GM19324 (cell line): Measurements from ENCODE around the gene CRLF3.
A peak's percentile ranks its signal among the peaks of the same experiment; 100 is the strongest.
"Not testable (repeated sequence)": the region's sequence is repeated elsewhere in the genome, so short reads cannot be mapped to it uniquely, and the experiment has no call there.

Source experiments
- ATAC-seq: cut with Tn5 transposase; IDR thresholded peaks from one replicate; pipeline ENCODE4 v1.9.1; 2021; ENCODE audit warnings: mild to moderate bottlenecking, moderate library complexity; ENCODE audit not compliant: unreplicated experiment, low FRiP score

The CRLF3 gene

GRCh38 chr17:30816165-30816564 lies 8.3 kb downstream of the CRLF3 start:
- ATAC-seq: no peak

GRCh38 chr17:30814860-30815259 lies 9.6 kb downstream of the CRLF3 start:
- ATAC-seq: not testable (repeated sequence)

- not testable (repeated sequence) for ATAC-seq
Measured at GRCh38 chr17:30814236-30814635, 10.3 kb downstream of the CRLF3 start.

- ATAC-seq: no peak
Measured at GRCh38 chr17:30812218-30813177, 12.0 kb downstream of the CRLF3 start.

- ATAC-seq: no peak
Measured at GRCh38 chr17:30809867-30810266, 14.6 kb downstream of the CRLF3 start.

- ATAC-seq: peak; percentile 72
Measured at GRCh38 chr17:30808785-30809286, 15.7 kb downstream of the CRLF3 start.

GRCh38 chr17:30807896-30808295 lies 16.6 kb downstream of the CRLF3 start:
- no peak for ATAC-seq

- no peak for ATAC-seq
Measured at GRCh38 chr17:30805944-30806456, 18.5 kb downstream of the CRLF3 start.

GRCh38 chr17:30801671-30802070 lies 22.8 kb downstream of the CRLF3 start:
- no peak for ATAC-seq

- no peak for ATAC-seq
Measured at GRCh38 chr17:30796016-30796415, 28.5 kb downstream of the CRLF3 start.

- ATAC-seq: no peak
Measured at GRCh38 chr17:30794372-30794771, 30.1 kb downstream of the CRLF3 start.

- no peak for ATAC-seq
Measured at GRCh38 chr17:30793282-30793977, 31.1 kb downstream of the CRLF3 start.

GRCh38 chr17:30790279-30790678 lies 34.2 kb downstream of the CRLF3 start:
- no peak for ATAC-seq

- no peak for ATAC-seq
Measured at GRCh38 chr17:30788918-30789317, 35.6 kb downstream of the CRLF3 start.

GRCh38 chr17:30782206-30782605 lies 42.3 kb downstream of the CRLF3 start:
- ATAC-seq: no peak

- no peak for ATAC-seq
Measured at GRCh38 chr17:30780343-30780742, 44.1 kb downstream of the CRLF3 start.

- not testable (repeated sequence) for ATAC-seq
Measured at GRCh38 chr17:30768771-30769170, 55.7 kb downstream of the CRLF3 start.

- not testable (repeated sequence) for ATAC-seq
Measured at GRCh38 chr17:30767641-30768404, 56.7 kb downstream of the CRLF3 start.

- no peak for ATAC-seq
Measured at GRCh38 chr17:30761060-30761459, 63.4 kb downstream of the CRLF3 start.

- not testable (repeated sequence) for ATAC-seq
Measured at GRCh38 chr17:30753291-30753690, 71.2 kb downstream of the CRLF3 start.
